ENCODE data around the gene LILRB3. TPM values are rescaled to one million over a fixed set of nuclear protein-coding genes. Genes with fewer than 3 reads are reported as not detected.
"Not testable (repeated sequence)": the region's sequence is repeated elsewhere in the genome, so short reads cannot be mapped to it uniquely, and the experiment has no call there.

LILRB3 gene
- polyA plus RNA-seq, 1 donor (not counting 4 experiments of a cell fraction or from before 2014, with no cell fraction given), result not detected

GRCh38 chr19:54218259-54218658, 4.5 kb downstream of the LILRB3 start:
- H3K9ac ChIP-seq (ENCODE audit: control insufficient read depth, extremely low read depth, insufficient read depth, low read length), result no peak overlapping the region
- TF ChIP-seq EZH2 (IDR thresholded peaks at IDR 0.05; ENCODE audit: low read length) (no peak), CTCF (optimal IDR thresholded peaks at IDR 0.05 in 1 of 3, IDR thresholded peaks at IDR 0.05 in 1 of 3, conservative IDR thresholded peaks at IDR 0.05 in 1 of 3; ENCODE audit: extremely low read depth in 1 of 3, insufficient read depth in 2 of 3, low read length in 3 of 3) (no peak)
- FAIRE-seq, result no peak

GRCh38 chr19:54217517-54218247, 5.1 kb downstream of the LILRB3 start:
- H3K27ac ChIP-seq (ENCODE audit: control insufficient read depth, insufficient read depth, low read length); H3K9me1 ChIP-seq (ENCODE audit: control insufficient read depth, extremely low read depth, insufficient read depth, low read length); H3K79me2 ChIP-seq (ENCODE audit: control insufficient read depth, insufficient read depth, low read length); H3K36me3 ChIP-seq (ENCODE audit: control insufficient read depth in 2 of 2, extremely low read depth in 1 of 2, insufficient read depth in 2 of 2, low read length in 2 of 2); H4K20me1 ChIP-seq (ENCODE audit: control insufficient read depth, extremely low read depth, insufficient read depth, low read length); H3K4me2 ChIP-seq (ENCODE audit: control insufficient read depth, extremely low read depth, insufficient read depth, low read depth, low read length); H3K4me1 ChIP-seq (ENCODE audit: control insufficient read depth, extremely low read depth, insufficient read depth, low read length); H3K27me3 ChIP-seq (ENCODE audit: control insufficient read depth, extremely low read depth, insufficient read depth, low read length); dilution Hi-C loops (cut with MboI; ENCODE audit: extremely low pct_ligation_motif_present, low sequenced_read_pairs); H2AFZ ChIP-seq (ENCODE audit: control insufficient read depth, low read length); FAIRE-seq; H3K9ac ChIP-seq (ENCODE audit: control insufficient read depth, extremely low read depth, insufficient read depth, low read length); H3K4me3 ChIP-seq (ENCODE audit: control insufficient read depth in 2 of 3, extremely low read depth in 1 of 3, insufficient read depth in 2 of 3, low read depth in 1 of 3, low read length in 3 of 3); DNase-seq (ENCODE audit: low read depth, low spot score); H3K9me3 ChIP-seq (ENCODE audit: control insufficient read depth, low read depth, low read length): not testable (repeated sequence)

More at GRCh38 chr19:54218259-54218658, 4.5 kb downstream of the LILRB3 start:
- Histone ChIP-seq H4K20me1 (ENCODE audit: control insufficient read depth, extremely low read depth, insufficient read depth, low read length) (no peaks in the 10 kb centered on the region), H3K4me3 (ENCODE audit: control insufficient read depth in 2 of 3, extremely low read depth in 1 of 3, insufficient read depth in 2 of 3, low read depth in 1 of 3, low read length in 3 of 3) (no peak overlapping the region), H2AFZ (ENCODE audit: control insufficient read depth, low read length) (no peak overlapping the region), H3K4me1 (ENCODE audit: control insufficient read depth, extremely low read depth, insufficient read depth, low read length) (no peaks in the 10 kb centered on the region), H3K27me3 (ENCODE audit: control insufficient read depth, extremely low read depth, insufficient read depth, low read length) (peaks cover 3% of the 10 kb centered on the region), H3K36me3 (ENCODE audit: control insufficient read depth in 2 of 2, extremely low read depth in 1 of 2, insufficient read depth in 2 of 2, low read length in 2 of 2) (no peaks in the 10 kb centered on the region), H3K9me1 (ENCODE audit: control insufficient read depth, extremely low read depth, insufficient read depth, low read length) (no peaks in the 10 kb centered on the region), H3K9me3 (ENCODE audit: control insufficient read depth, low read depth, low read length) (no peaks in the 10 kb centered on the region), H3K4me2 (ENCODE audit: control insufficient read depth, extremely low read depth, insufficient read depth, low read depth, low read length) (no peak overlapping the region), H3K79me2 (ENCODE audit: control insufficient read depth, insufficient read depth, low read length) (no peaks in the 10 kb centered on the region), H3K27ac (ENCODE audit: control insufficient read depth, insufficient read depth, low read length) (no peak overlapping the region)
- DNase-seq (ENCODE audit: low read depth, low spot score), result no peak
- dilution Hi-C loops (cut with MboI; ENCODE audit: extremely low pct_ligation_motif_present, low sequenced_read_pairs), result no loop called here

- no peaks in the 10 kb centered on the region for H3K27me3 ChIP-seq (ENCODE audit: control insufficient read depth, extremely low read depth, insufficient read depth, low read length)
- no peak overlapping the region for H3K4me3 ChIP-seq (ENCODE audit: control insufficient read depth in 2 of 3, extremely low read depth in 1 of 3, insufficient read depth in 2 of 3, low read depth in 1 of 3, low read length in 3 of 3)
- no peak for TF ChIP-seq EZH2 (IDR thresholded peaks at IDR 0.05; ENCODE audit: low read length)
- no peak for TF ChIP-seq CTCF (optimal IDR thresholded peaks at IDR 0.05 in 1 of 3, IDR thresholded peaks at IDR 0.05 in 1 of 3, conservative IDR thresholded peaks at IDR 0.05 in 1 of 3; ENCODE audit: extremely low read depth in 1 of 3, insufficient read depth in 2 of 3, low read length in 3 of 3)
- H4K20me1 ChIP-seq (ENCODE audit: control insufficient read depth, extremely low read depth, insufficient read depth, low read length), result no peaks in the 10 kb centered on the region
- H3K79me2 ChIP-seq (ENCODE audit: control insufficient read depth, insufficient read depth, low read length), result no peaks in the 10 kb centered on the region
- no peaks in the 10 kb centered on the region for H3K36me3 ChIP-seq (ENCODE audit: control insufficient read depth in 2 of 2, extremely low read depth in 1 of 2, insufficient read depth in 2 of 2, low read length in 2 of 2)
- no peak overlapping the region for H2AFZ ChIP-seq (ENCODE audit: control insufficient read depth, low read length)
- DNase-seq (ENCODE audit: low read depth, low spot score), result no peak
- dilution Hi-C loops (cut with MboI; ENCODE audit: extremely low pct_ligation_motif_present, low sequenced_read_pairs), result no loop called here
- no peak for FAIRE-seq
- no peaks in the 10 kb centered on the region for H3K9me1 ChIP-seq (ENCODE audit: control insufficient read depth, extremely low read depth, insufficient read depth, low read length)
- no peak overlapping the region for H3K27ac ChIP-seq (ENCODE audit: control insufficient read depth, insufficient read depth, low read length)
- H3K4me1 ChIP-seq (ENCODE audit: control insufficient read depth, extremely low read depth, insufficient read depth, low read length), result no peaks in the 10 kb centered on the region
- H3K9ac ChIP-seq (ENCODE audit: control insufficient read depth, extremely low read depth, insufficient read depth, low read length), result no peak overlapping the region
- no peaks in the 10 kb centered on the region for H3K9me3 ChIP-seq (ENCODE audit: control insufficient read depth, low read depth, low read length)
- H3K4me2 ChIP-seq (ENCODE audit: control insufficient read depth, extremely low read depth, insufficient read depth, low read depth, low read length), result no peak overlapping the region
Observed at GRCh38 chr19:54216869-54217268, 5.9 kb downstream of the LILRB3 start.

GRCh38 chr19:54214734-54215133, 8.1 kb downstream of the LILRB3 start:
- H3K9ac ChIP-seq (ENCODE audit: control insufficient read depth, extremely low read depth, insufficient read depth, low read length); DNase-seq (ENCODE audit: low read depth, low spot score); H2AFZ ChIP-seq (ENCODE audit: control insufficient read depth, low read length); H3K4me1 ChIP-seq (ENCODE audit: control insufficient read depth, extremely low read depth, insufficient read depth, low read length); H3K4me3 ChIP-seq (ENCODE audit: control insufficient read depth in 2 of 3, extremely low read depth in 1 of 3, insufficient read depth in 2 of 3, low read depth in 1 of 3, low read length in 3 of 3); H3K36me3 ChIP-seq (ENCODE audit: control insufficient read depth in 2 of 2, extremely low read depth in 1 of 2, insufficient read depth in 2 of 2, low read length in 2 of 2); H3K27me3 ChIP-seq (ENCODE audit: control insufficient read depth, extremely low read depth, insufficient read depth, low read length); H3K9me3 ChIP-seq (ENCODE audit: control insufficient read depth, low read depth, low read length); H3K4me2 ChIP-seq (ENCODE audit: control insufficient read depth, extremely low read depth, insufficient read depth, low read depth, low read length); H3K79me2 ChIP-seq (ENCODE audit: control insufficient read depth, insufficient read depth, low read length); FAIRE-seq; H3K9me1 ChIP-seq (ENCODE audit: control insufficient read depth, extremely low read depth, insufficient read depth, low read length); dilution Hi-C loops (cut with MboI; ENCODE audit: extremely low pct_ligation_motif_present, low sequenced_read_pairs); H4K20me1 ChIP-seq (ENCODE audit: control insufficient read depth, extremely low read depth, insufficient read depth, low read length); H3K27ac ChIP-seq (ENCODE audit: control insufficient read depth, insufficient read depth, low read length): not testable (repeated sequence)
